H1 (cell line): ENCODE measurements around the gene LINC01488. TPM values are rescaled to one million over a fixed set of nuclear protein-coding genes. Genes with fewer than 3 reads are reported as not detected.

ENCODE experiments used
- CTCF ChIA-PET: fragments of 300-600 bp; sonication (Branson Sonifier 250); formaldehyde crosslinking; loops from one replicate; lab custom pipeline; 2021; ENCODE audit not compliant: partially characterized antibody; lab: Charles Lee
- POLR2A ChIA-PET: fragments of 300-600 bp; sonication (Branson Sonifier 250); formaldehyde crosslinking; loops from one replicate; lab custom pipeline; 2021; ENCODE audit warnings: inconsistent platforms; ENCODE audit not compliant: partially characterized antibody; lab: Charles Lee
- DNase-seq, 2 experiments: peaks; one replicate each; pipeline versions ENCODE4 v3.0.0 to v3.0.0-alpha.2; 2010 to 2022; ENCODE audit warnings: low spot score in 2 of 2, low read depth in 1 of 2, mixed read lengths in 1 of 2
- FAIRE-seq: peaks from 2 replicates; lab custom pipeline; 2011; peaks lifted over from hg19 to GRCh38; lab: Jason Lieb, UNC
- H2AFZ ChIP-seq: 2 replicates; pipeline ENCODE4 v1.8.1; 2012; ENCODE audit warnings: low read length, inconsistent platforms
- H2AK5ac ChIP-seq: 2 replicates; pipeline ENCODE4 v1.6.1; 2013; ENCODE audit warnings: low read depth, low read length
- H2BK120ac ChIP-seq: replicated peaks from 2 replicates; pipeline ENCODE3; 2013; ENCODE audit warnings: low read depth, low read length, inconsistent platforms
- H2BK12ac ChIP-seq: 2 replicates; pipeline ENCODE4 v1.6.1; 2013; ENCODE audit warnings: low read depth, low read length
- H2BK15ac ChIP-seq: 2 replicates; pipeline ENCODE4 v1.6.1; 2013; ENCODE audit warnings: low read length
- H2BK20ac ChIP-seq: 2 replicates; pipeline ENCODE4 v1.6.1; 2013; ENCODE audit warnings: low read length
- H2BK5ac ChIP-seq: 2 replicates; pipeline ENCODE4 v1.6.1; 2013; ENCODE audit warnings: low read depth, low read length
- H3K14ac ChIP-seq: 2 replicates; pipeline ENCODE4 v1.6.1; 2013; ENCODE audit warnings: inconsistent platforms; ENCODE audit not compliant: insufficient read length
- H3K18ac ChIP-seq: 2 replicates; pipeline ENCODE4 v1.6.1; 2013; ENCODE audit warnings: low read length; ENCODE audit errors: extremely low read depth
- H3K23ac ChIP-seq: 2 replicates; pipeline ENCODE4 v1.6.1; 2013; ENCODE audit warnings: inconsistent platforms; ENCODE audit not compliant: insufficient read length
- H3K23me2 ChIP-seq: 2 replicates; pipeline ENCODE4 v1.6.1; 2013; ENCODE audit warnings: low read depth, low read length
- H3K27ac ChIP-seq: 2 replicates; pipeline ENCODE4 v1.6.1; 2011; ENCODE audit warnings: low read depth, low read length, inconsistent platforms
- H3K27me3 ChIP-seq, 4 experiments: replicated peaks in 1 of 4; 1 replicate in 1 of 4; 2 replicates in 3 of 4; pipeline versions ENCODE4 v1.6.1 to v1.8.1; 2011 to 2013; ENCODE audit warnings: low read length in 3 of 4, mild to moderate bottlenecking in 3 of 4, inconsistent platforms in 2 of 4, mixed read lengths in 2 of 4, moderate library complexity in 1 of 4; ENCODE audit not compliant: control insufficient read depth in 3 of 4, insufficient read depth in 3 of 4; ENCODE audit errors: extremely low read depth in 1 of 4
- H3K36me3 ChIP-seq, 4 experiments: 2 replicates each; pipeline versions ENCODE4 v1.6.1 to v1.8.1; 2011 to 2013; ENCODE audit warnings: mild to moderate bottlenecking in 4 of 4, low read length in 3 of 4, moderate library complexity in 2 of 4, control low read depth in 1 of 4, inconsistent platforms in 1 of 4; ENCODE audit not compliant: insufficient read depth in 4 of 4, control insufficient read depth in 2 of 4
- H3K4ac ChIP-seq: replicated peaks from 2 replicates; pipeline ENCODE3; 2013; ENCODE audit warnings: low read length, low read depth, mixed read lengths, inconsistent platforms; ENCODE audit not compliant: insufficient read length
- H3K4me1 ChIP-seq, 4 experiments: replicated peaks in 1 of 4; 1 replicate in 1 of 4; 2 replicates in 3 of 4; pipeline versions ENCODE4 v1.6.1 to v1.8.1; 2011 to 2013; ENCODE audit warnings: low read length in 3 of 4, inconsistent platforms in 2 of 4, mixed read lengths in 1 of 4; ENCODE audit not compliant: insufficient read depth in 4 of 4, control insufficient read depth in 3 of 4
- H3K4me2 ChIP-seq, 2 experiments: 2 replicates each; pipeline versions ENCODE4 v1.6.1 to v1.8.1; 2011 to 2013; ENCODE audit warnings: low read depth in 2 of 2, low read length in 2 of 2, control low read depth in 1 of 2, inconsistent platforms in 1 of 2, mild to moderate bottlenecking in 1 of 2; ENCODE audit not compliant: insufficient read depth in 1 of 2
- H3K4me3 ChIP-seq, 4 experiments: fragments of 200-600, 300-600 bp in 1 of 4; sonication (generic), shearing (Covaris generic), sonication (Bioruptor Twin) in 1 of 4; 2 replicates each; pipeline versions ENCODE4 v1.5.1 to v1.8.1; 2011 to 2016; ENCODE audit warnings: low read length in 4 of 4, low read depth in 3 of 4, control low read depth in 2 of 4, inconsistent platforms in 2 of 4, mild to moderate bottlenecking in 2 of 4, mixed read lengths in 1 of 4, moderate library complexity in 1 of 4; ENCODE audit not compliant: insufficient read depth in 2 of 4; ENCODE audit errors: extremely low read depth in 1 of 4
- H3K56ac ChIP-seq: replicated peaks from 2 replicates; pipeline ENCODE3; 2013; ENCODE audit warnings: low read depth, mild to moderate bottlenecking, mixed read lengths, low read length, inconsistent platforms; ENCODE audit not compliant: insufficient read length
- H3K79me1 ChIP-seq: 2 replicates; pipeline ENCODE4 v1.6.1; 2013; ENCODE audit warnings: low read depth, low read length, control low read depth
- H3K79me2 ChIP-seq, 2 experiments: 2 replicates each; pipeline versions ENCODE4 v1.6.1 to v1.8.1; 2012 to 2013; ENCODE audit warnings: low read length in 2 of 2, mild to moderate bottlenecking in 2 of 2, inconsistent platforms in 1 of 2; ENCODE audit not compliant: insufficient read depth in 2 of 2, control insufficient read depth in 1 of 2
- H3K9ac ChIP-seq, 4 experiments: replicated peaks in 1 of 4; 1 replicate in 1 of 4; 2 replicates in 3 of 4; pipeline versions ENCODE4 v1.6.1 to v1.8.1; 2011 to 2013; ENCODE audit warnings: low read depth in 3 of 4, low read length in 3 of 4, control low read depth in 2 of 4, mild to moderate bottlenecking in 2 of 4, moderate library complexity in 2 of 4, inconsistent platforms in 1 of 4; ENCODE audit errors: extremely low read depth in 1 of 4
- H3K9me3 ChIP-seq, 2 experiments: 2 replicates each; pipeline versions ENCODE4 v1.6.1 to v1.8.1; 2012 to 2013; ENCODE audit warnings: mild to moderate bottlenecking in 2 of 2, moderate library complexity in 2 of 2, control low read depth in 1 of 2, inconsistent platforms in 1 of 2, low read depth in 1 of 2, low read length in 1 of 2, mixed read lengths in 1 of 2; ENCODE audit not compliant: insufficient read depth in 2 of 2
- H4K20me1 ChIP-seq, 2 experiments: replicated peaks in 1 of 2; 2 replicates each; pipeline versions ENCODE3 to v1.8.1; 2011 to 2013; ENCODE audit warnings: inconsistent platforms in 2 of 2, low read length in 2 of 2, mild to moderate bottlenecking in 1 of 2; ENCODE audit not compliant: insufficient read depth in 2 of 2, control insufficient read depth in 1 of 2
- H4K5ac ChIP-seq: 2 replicates; pipeline ENCODE4 v1.6.1; 2013; ENCODE audit warnings: low read length, low read depth, mixed read lengths, inconsistent platforms; ENCODE audit not compliant: insufficient read length
- H4K8ac ChIP-seq: 2 replicates; pipeline ENCODE4 v1.8.0; 2013; ENCODE audit warnings: mild to moderate bottlenecking, moderate library complexity, low read length, inconsistent platforms; ENCODE audit not compliant: insufficient read depth; ENCODE audit errors: extremely low read depth
- H4K91ac ChIP-seq: replicated peaks from 2 replicates; pipeline ENCODE3; 2013; ENCODE audit warnings: low read length, mixed read lengths, inconsistent platforms; ENCODE audit not compliant: insufficient read length
- BRCA1 ChIP-seq: IDR thresholded peaks from 2 replicates; pipeline ENCODE4 v1.6.1; 2012; ENCODE audit warnings: low read depth, low read length, improper control_type of control experiment
- CBX8 ChIP-seq: fragments of 300-800, 300-1000 bp; sonication (generic); IDR thresholded peaks from 2 replicates; pipeline ENCODE4 v1.7.1; 2016; ENCODE audit warnings: low read depth, low read length, borderline replicate concordance
- EGR1 ChIP-seq: IDR thresholded peaks from 2 replicates; pipeline ENCODE4 v1.6.1; 2011; ENCODE audit warnings: low read depth, low read length, borderline replicate concordance
- FOSL1 ChIP-seq: IDR thresholded peaks from 2 replicates; pipeline ENCODE4 v1.6.1; 2011; ENCODE audit warnings: mild to moderate bottlenecking, low read depth, low read length, moderate library complexity; ENCODE audit not compliant: insufficient read depth
- HDAC6 ChIP-seq: IDR thresholded peaks from one replicate; pipeline ENCODE4 v1.7.1; 2012; ENCODE audit warnings: low read depth, mild to moderate bottlenecking, inconsistent platforms, low read length, moderate library complexity
- KDM4A ChIP-seq: IDR thresholded peaks from one replicate; pipeline ENCODE4 v1.7.1; 2012; ENCODE audit warnings: low read depth, mild to moderate bottlenecking, moderate library complexity, low read length, inconsistent platforms; ENCODE audit not compliant: severe bottlenecking
- PHF8 ChIP-seq: fragments of 200-600 bp; sonication (generic); conservative IDR thresholded peaks from 2 replicates; pipeline ENCODE4 v1.7.1; 2012; ENCODE audit warnings: low read depth, mild to moderate bottlenecking, inconsistent platforms, low read length, moderate library complexity
- SP2 ChIP-seq: IDR thresholded peaks from 2 replicates; pipeline ENCODE4 v1.6.1; 2012; ENCODE audit warnings: mild to moderate bottlenecking, low read length, inconsistent platforms
- ZNF274 ChIP-seq: IDR thresholded peaks from 2 replicates; pipeline ENCODE4 v1.7.0; 2012; ENCODE audit warnings: low read length, borderline replicate concordance; ENCODE audit errors: extremely low read depth
- WGBS, 2 experiments: shearing (Covaris generic) in 1 of 2; methylation state at CpG; one replicate each; pipeline versions ENCODE4 v1.1.6 to v1.1.7; 2013 to 2015; ENCODE audit warnings: low lambda C conversion rate in 2 of 2, mixed read lengths in 2 of 2, inconsistent platforms in 1 of 2, low coverage in 1 of 2, missing lambda C conversion rate in 1 of 2; ENCODE audit not compliant: insufficient replicate concordance in 2 of 2, insufficient coverage in 1 of 2, insufficient read length in 1 of 2; ENCODE audit errors: extremely low coverage in 1 of 2, missing lambda C conversion rate in 1 of 2; 5-methylcytosine and 5-hydroxymethylcytosine counted together
- polyA plus RNA-seq, 7 experiments: library from polyadenylated mRNA; depleted of rRNA in 3 of 7; stranded (reverse) in 5 of 7; unstranded in 2 of 7; fragments of >200 nt in 5 of 7; fragments of 200-250 nt in 2 of 7; gene quantifications; 1 replicate in 5 of 7; 2 replicates in 1 of 7; 4 replicates in 1 of 7; pipeline versions ENCODE4 v1.2.1 to v1.2.3, GENCODE V29; 2011 to 2013; ENCODE audit warnings: missing spikeins in 2 of 7, mixed read lengths in 2 of 7
- total RNA-seq: library from RNA; stranded (reverse); fragmentation: NEBNext Ultra II Directional; extraction: Animal tissue kit (Norgen Biotek cat#: 25700); gene quantifications from 2 replicates; pipeline ENCODE4 v1.2.1, GENCODE V29; 2021
- TF ChIP-seq, protein P1 (sequence below): IDR thresholded peaks from 2 replicates; pipeline ENCODE4 v1.6.1; 2012; ENCODE audit warnings: inconsistent platforms
- TF ChIP-seq, protein P2 (sequence below): IDR thresholded peaks from 2 replicates; pipeline ENCODE4 v1.6.1; 2012; ENCODE audit warnings: inconsistent platforms

Gene LINC01488
- total and polyA plus RNA-seq, 2 of the 8 experiments (the other 6 are each of a cell fraction or from before 2014, with no cell fraction given), result not detected

- H3K4me1 ChIP-seq, result peaks cover 0 to 13% (median 3%) of the 10 kb centered on the region in 4 experiments; a peak in 3 of 7 replicates
- no peak overlapping the region for H3K56ac ChIP-seq
- H3K4me3 ChIP-seq, result no peak overlapping the region
- no peak overlapping the region for H2BK12ac ChIP-seq
- H2BK15ac ChIP-seq, result no peak overlapping the region
- no peak for FAIRE-seq
- H3K79me2 ChIP-seq, result no peaks in the 10 kb centered on the region
- peak overlapping the region; percentile 60 for H3K18ac ChIP-seq
- ChIA-PET POLR2A (no interaction called here), CTCF (interaction anchor here (1.1 to 1.5 kb wide), 3 partner anchors 39 to 154 kb away, joined by 3 to 5 read pairs (median 4); partner anchors contain the start of gene CCND1)
- no peak overlapping the region for H4K5ac ChIP-seq
- 89% methylated on average over 17 of the region's 19 CpGs; no CpG with 5 or more reads in 1 of the 2 experiments for WGBS, 2 experiments
- no peak overlapping the region for H2BK120ac ChIP-seq
- H2BK5ac ChIP-seq, result 0 out of 2 replicates have a peak overlapping the region, but pooled peaks have one; percentile 52
- H3K23me2 ChIP-seq, result peaks cover 5% of the 10 kb centered on the region; the same call in 1 of the 2 replicates
- H2BK20ac ChIP-seq, result no peak overlapping the region; the same call in 1 of the 2 replicates
- peak overlapping the region; percentile 51 for H3K4ac ChIP-seq
- no peak overlapping the region for H3K9ac ChIP-seq
- no peak overlapping the region for H3K4me2 ChIP-seq
- no peak overlapping the region for H3K23ac ChIP-seq
- TF ChIP-seq ZNF274 (no peak), SP2 (no peak), FOSL1 (no peak), PHF8 (no peak), KDM4A (no peak), CBX8 (no peak), HDAC6 (no peak), EGR1 (no peak), BRCA1 (no peak)
- TF ChIP-seq, protein P1, sequence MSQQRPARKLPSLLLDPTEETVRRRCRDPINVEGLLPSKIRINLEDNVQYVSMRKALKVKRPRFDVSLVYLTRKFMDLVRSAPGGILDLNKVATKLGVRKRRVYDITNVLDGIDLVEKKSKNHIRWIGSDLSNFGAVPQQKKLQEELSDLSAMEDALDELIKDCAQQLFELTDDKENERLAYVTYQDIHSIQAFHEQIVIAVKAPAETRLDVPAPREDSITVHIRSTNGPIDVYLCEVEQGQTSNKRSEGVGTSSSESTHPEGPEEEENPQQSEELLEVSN, result no peak
- TF ChIP-seq, protein P2, sequence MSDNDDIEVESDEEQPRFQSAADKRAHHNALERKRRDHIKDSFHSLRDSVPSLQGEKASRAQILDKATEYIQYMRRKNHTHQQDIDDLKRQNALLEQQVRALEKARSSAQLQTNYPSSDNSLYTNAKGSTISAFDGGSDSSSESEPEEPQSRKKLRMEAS, result no peak
- no peak overlapping the region for H4K91ac ChIP-seq
- no peaks in the 10 kb centered on the region for H3K36me3 ChIP-seq
- no peaks in the 10 kb centered on the region for H3K9me3 ChIP-seq
- H2AFZ ChIP-seq, result no peak overlapping the region
- H4K8ac ChIP-seq, result no peak overlapping the region
- H2AK5ac ChIP-seq, result no peak overlapping the region
- H3K14ac ChIP-seq, result no peak overlapping the region
- H3K79me1 ChIP-seq, result no peaks in the 10 kb centered on the region
- DNase-seq, result no peak
- H4K20me1 ChIP-seq, result no peaks in the 10 kb centered on the region
- no peaks in the 10 kb centered on the region for H3K27me3 ChIP-seq
- H3K27ac ChIP-seq, result no peak overlapping the region
Measured at GRCh38 chr11:69486773-69487291, 5.4 kb downstream of the LINC01488 start.
